HepG2 (cell line): ENCODE results near the gene SLC28A1. TPM values are rescaled to one million over a fixed set of nuclear protein-coding genes. Genes with fewer than 3 reads are reported as not detected.

Experiments used
- ATAC-seq: fragments of 200-7000 bp; cut with Tn5 transposase; 3 replicates; pipeline ENCODE4 v1.9.1; 2020; ENCODE audit warnings: mild to moderate bottlenecking, moderate library complexity
- BruUV-seq: library from RNA; stranded (reverse); fragments of 400-500 nt; replicated peaks from 2 replicates; lab custom pipeline; 2021; lab: Mats Ljungman, UMichigan
- CTCF ChIA-PET: fragments of 300-600 bp; formaldehyde crosslinking; extraction: SDS; loops from one replicate; lab custom pipeline; 2021; ENCODE audit warnings: low total read pairs, inconsistent platforms, low intra/inter-chr PET ratio; lab: Yijun Ruan, JAX
- POLR2A ChIA-PET: fragments of 350-600 bp; sonication (Branson Sonifier 250); formaldehyde crosslinking; loops from one replicate; lab custom pipeline; 2020; ENCODE audit warnings: antibody characterized with exemption, inconsistent platforms; lab: Yijun Ruan, JAX
- DNase-seq: peaks from one replicate; pipeline ENCODE4 v3.0.0-alpha.2; 2015; ENCODE audit warnings: low spot score
- FAIRE-seq: peaks from 3 replicates; lab custom pipeline; 2011; peaks lifted over from hg19 to GRCh38; lab: Jason Lieb, UNC
- H2AFZ ChIP-seq: one replicate; pipeline ENCODE4 v1.6.1; 2011; ENCODE audit warnings: low read length, inconsistent platforms
- H3K27ac ChIP-seq: fragments of 300-600 bp; 3 replicates; pipeline ENCODE4 v1.8.0; 2011; ENCODE audit warnings: mixed run types, mild to moderate bottlenecking, mixed read lengths, low read length, inconsistent platforms; ENCODE audit not compliant: insufficient read depth; ENCODE audit errors: extremely low read length
- H3K27me3 ChIP-seq, 2 experiments: fragments of 200-600 bp in 1 of 2; 2 replicates in 1 of 2; 3 replicates in 1 of 2; pipeline versions ENCODE4 v1.6.0 to v1.8.0; 2011; ENCODE audit warnings: low read length in 2 of 2, mild to moderate bottlenecking in 2 of 2, moderate library complexity in 2 of 2, inconsistent platforms in 1 of 2; ENCODE audit not compliant: insufficient read depth in 2 of 2, control insufficient read depth in 1 of 2
- H3K36me3 ChIP-seq, 2 experiments: fragments of 200-600 bp in 1 of 2; replicated peaks in 1 of 2; 2 replicates in 1 of 2; 3 replicates in 1 of 2; pipeline versions ENCODE4 v1.5.1 to v1.8.0; 2011; ENCODE audit warnings: low read length in 2 of 2, inconsistent platforms in 1 of 2; ENCODE audit not compliant: insufficient read depth in 2 of 2, control insufficient read depth in 1 of 2
- H3K4me1 ChIP-seq: 2 replicates; pipeline ENCODE4 v1.5.1; 2012; ENCODE audit warnings: low read length, inconsistent platforms; ENCODE audit not compliant: insufficient read depth
- H3K4me2 ChIP-seq: 2 replicates; pipeline ENCODE4 v1.6.0; 2011; ENCODE audit warnings: low read depth, low read length, inconsistent platforms
- H3K4me3 ChIP-seq, 3 experiments: fragments of 200-600 bp in 1 of 3; sonication (generic), shearing (Covaris generic) in 1 of 3; replicated peaks in 1 of 3; 2 replicates each; pipeline ENCODE4 v1.5.1; 2011 to 2016; ENCODE audit warnings: low read length in 3 of 3, inconsistent platforms in 2 of 3, low read depth in 2 of 3, mild to moderate bottlenecking in 2 of 3, control low read depth in 1 of 3, mixed read lengths in 1 of 3; ENCODE audit not compliant: insufficient read depth in 1 of 3
- H3K79me2 ChIP-seq: one replicate; pipeline ENCODE4 v1.6.1; 2011; ENCODE audit warnings: low read length, inconsistent platforms; ENCODE audit not compliant: insufficient read depth
- H3K9ac ChIP-seq: 2 replicates; pipeline ENCODE4 v1.6.0; 2011; ENCODE audit warnings: mild to moderate bottlenecking, low read depth, low read length, inconsistent platforms; ENCODE audit not compliant: insufficient read depth
- H3K9me3 ChIP-seq: 2 replicates; pipeline ENCODE4 v1.5.1; 2012; ENCODE audit warnings: mild to moderate bottlenecking, low read length
- H4K20me1 ChIP-seq: 2 replicates; pipeline ENCODE4 v1.6.0; 2011; ENCODE audit warnings: inconsistent platforms, mild to moderate bottlenecking, low read length, moderate library complexity; ENCODE audit not compliant: insufficient read depth
- AGO2 ChIP-seq: fragments of 200-400 bp; formaldehyde crosslinking; optimal IDR thresholded peaks from 2 replicates; pipeline ENCODE3; 2017; ENCODE audit warnings: mild to moderate bottlenecking, low read depth, low read length, moderate library complexity
- ATF7 ChIP-seq, 2 experiments: fragments of 450-650 bp in 1 of 2; sonication (generic) in 1 of 2; formaldehyde crosslinking in 1 of 2; IDR thresholded peaks; 2 replicates each; pipeline versions ENCODE4 v1.4.0 to v1.6.1; 2016 to 2020; ENCODE audit warnings: antibody characterized with exemption in 1 of 2, mild to moderate bottlenecking in 1 of 2, missing genetic modification reagents in 1 of 2
- ERF ChIP-seq: IDR thresholded peaks from 2 replicates; pipeline ENCODE4 v1.6.1; 2018; ENCODE audit warnings: missing biosample characterization, missing genetic modification reagents
- KDM2A ChIP-seq: sonication (generic); formaldehyde crosslinking; IDR thresholded peaks from 2 replicates; pipeline ENCODE4 v1.4.0; 2020; ENCODE audit warnings: low read depth, missing genetic modification reagents, borderline replicate concordance
- NCOA5 ChIP-seq: sonication (generic); formaldehyde crosslinking; IDR thresholded peaks from 2 replicates; pipeline ENCODE4 v1.4.0; 2020; ENCODE audit warnings: missing genetic modification reagents
- NR2F2 ChIP-seq: IDR thresholded peaks from 2 replicates; pipeline ENCODE4 v1.6.1; 2012; ENCODE audit warnings: low read depth, inconsistent platforms, borderline replicate concordance
- PBX3 ChIP-seq: sonication (generic); formaldehyde crosslinking; IDR thresholded peaks from 2 replicates; pipeline ENCODE4 v1.8.1; 2023; ENCODE audit warnings: missing genetic modification reagents, inconsistent platforms, borderline replicate concordance
- SIN3B ChIP-seq: fragments of 150-350 bp; IDR thresholded peaks from 2 replicates; pipeline ENCODE4 v1.6.1; 2014; ENCODE audit warnings: low read length
- SP4 ChIP-seq: sonication (generic); formaldehyde crosslinking; IDR thresholded peaks from 2 replicates; pipeline ENCODE4 v1.8.1; 2023; ENCODE audit warnings: mild to moderate bottlenecking, missing genetic modification reagents
- STAT5B ChIP-seq: sonication (generic); formaldehyde crosslinking; IDR thresholded peaks from 2 replicates; pipeline ENCODE4 v1.4.0; 2020; ENCODE audit warnings: missing genetic modification reagents
- ZNF224 ChIP-seq: sonication (generic); formaldehyde crosslinking; IDR thresholded peaks from 2 replicates; pipeline ENCODE4 v1.5.0; 2020; ENCODE audit warnings: mild to moderate bottlenecking, missing genetic modification reagents
- ZNF281 ChIP-seq: sonication (generic); formaldehyde crosslinking; IDR thresholded peaks from 2 replicates; pipeline ENCODE4 v1.4.0; 2020; ENCODE audit warnings: missing genetic modification reagents, borderline replicate concordance
- ZNF3 ChIP-seq: IDR thresholded peaks from 2 replicates; pipeline ENCODE4 v1.7.0; 2017; ENCODE audit warnings: inconsistent platforms
- ZNF496 ChIP-seq: sonication (generic); formaldehyde crosslinking; IDR thresholded peaks from 2 replicates; pipeline ENCODE4 v1.8.1; 2023; ENCODE audit warnings: mild to moderate bottlenecking, moderate library complexity, missing genetic modification reagents; ENCODE audit not compliant: insufficient replicate concordance
- ZNF569 ChIP-seq: sonication (generic); formaldehyde crosslinking; IDR thresholded peaks from 2 replicates; pipeline ENCODE4 v1.5.0; 2020; ENCODE audit warnings: mild to moderate bottlenecking, missing genetic modification reagents, moderate library complexity, borderline replicate concordance
- ZNF891 ChIP-seq: sonication (generic); formaldehyde crosslinking; IDR thresholded peaks from 2 replicates; pipeline ENCODE4 v1.5.0; 2020; ENCODE audit warnings: mild to moderate bottlenecking, missing genetic modification reagents
- WGBS: methylation state at CpG from one replicate; pipeline ENCODE4 v1.1.6; 2017; ENCODE audit warnings: low lambda C conversion rate; 5-methylcytosine and 5-hydroxymethylcytosine counted together
- in situ Hi-C: cut with HindIII; loops from 2 replicates; pipeline ENCODE4 v1.10.0; 2017; ENCODE audit warnings: low pct_unique_long_range_greater_than_20kb; ENCODE audit not compliant: extremely low pct_ligation_motif_present
- intact Hi-C: fragments of 100-400 bp; cut with micrococcal nuclease; formaldehyde crosslinking; loops from one replicate; pipeline ENCODE4 v1.10.0; 2022; ENCODE audit not compliant: unreplicated experiment
- polyA plus RNA-seq, 8 experiments: library from polyadenylated mRNA; depleted of rRNA in 3 of 8; stranded (reverse) in 7 of 8; unstranded in 1 of 8; fragments of >200 nt; fragmentation: Illumina TruSeq in 4 of 8; extraction: Trizol in 4 of 8; gene quantifications; 2 replicates each; pipeline versions ENCODE4 v1.2.1 to v1.2.3, GENCODE V29; 2011 to 2016; ENCODE audit warnings: low read depth in 4 of 8, missing spikeins in 1 of 8, mixed read lengths in 1 of 8; ENCODE audit not compliant: insufficient read depth in 1 of 8
- total RNA-seq, 5 experiments: library from RNA; depleted of rRNA; stranded (reverse); fragments of >200 nt; fragmentation: Illumina TruSeq; extraction: Trizol; gene quantifications; 2 replicates each; pipeline ENCODE4 v1.2.3, GENCODE V29; 2016; ENCODE audit warnings: low read depth in 1 of 5
- TF ChIP-seq, protein P1 (sequence below): sonication (generic); formaldehyde crosslinking; IDR thresholded peaks from 2 replicates; pipeline ENCODE4 v1.5.0; 2020; ENCODE audit warnings: missing genetic modification reagents
- TF ChIP-seq, protein P2 (sequence below): sonication (generic); formaldehyde crosslinking; conservative IDR thresholded peaks from 2 replicates; pipeline ENCODE4 v1.4.0; 2020; ENCODE audit warnings: missing genetic modification reagents

The SLC28A1 gene
- total and polyA plus RNA-seq, 2 of the 13 experiments (the other 11 are each of a cell fraction or from before 2014, with no cell fraction given), result 0.31 to 5.8 TPM

DNA sequence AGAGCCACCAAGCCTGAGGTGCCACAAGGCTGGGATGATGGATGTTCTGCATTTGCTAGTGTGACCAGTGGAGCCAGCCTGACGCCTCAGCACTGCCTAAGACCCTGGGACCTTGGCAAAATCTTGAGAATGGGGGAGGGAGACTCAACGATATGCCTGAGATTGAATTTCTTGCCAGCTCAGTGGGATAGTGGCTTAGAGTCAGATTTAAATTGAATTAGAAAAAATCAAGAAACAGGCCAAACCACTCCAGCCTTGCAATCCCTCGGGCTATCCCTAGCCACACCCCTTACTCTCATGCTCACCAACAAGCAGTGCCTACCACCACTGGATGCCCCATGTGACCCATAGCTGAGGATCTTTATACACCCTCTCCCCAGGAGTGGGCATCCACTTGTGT is 78.5 kb downstream of the SLC28A1 start:
- Histone ChIP-seq H3K9ac (no peak overlapping the region), H3K9me3 (no peaks in the 10 kb centered on the region), H3K79me2 (no peaks in the 10 kb centered on the region), H3K4me2 (no peak overlapping the region), H3K36me3 (no peaks in the 10 kb centered on the region), H3K4me3 (no peak overlapping the region), H3K4me1 (peaks cover 22% of the 10 kb centered on the region), H3K27me3 (no peaks in the 10 kb centered on the region), H2AFZ (no peak overlapping the region), H4K20me1 (no peaks in the 10 kb centered on the region), H3K27ac (no peak overlapping the region)
- no TSS peak for BruUV-seq
- TF ChIP-seq ERF (no peak), KDM2A (CRISPR knock-in tag) (no peak), NCOA5 (CRISPR knock-in tag) (no peak), ZNF496 (CRISPR knock-in tag) (no peak), ZNF3 (no peak), NR2F2 (no peak), AGO2 (no peak), SP4 (CRISPR knock-in tag) (no peak), SIN3B (no peak), ZNF224 (CRISPR knock-in tag) (no peak), ZNF281 (CRISPR knock-in tag) (no peak), STAT5B (no peak), ZNF569 (CRISPR knock-in tag) (no peak), PBX3 (CRISPR knock-in tag) (no peak), ATF7 (IDR thresholded peaks at IDR 0.05) (no peak), ATF7 (CRISPR knock-in tag; IDR thresholded peaks at IDR 0.05) (no peak), ZNF891 (CRISPR knock-in tag) (no peak)
- TF ChIP-seq, protein P1, sequence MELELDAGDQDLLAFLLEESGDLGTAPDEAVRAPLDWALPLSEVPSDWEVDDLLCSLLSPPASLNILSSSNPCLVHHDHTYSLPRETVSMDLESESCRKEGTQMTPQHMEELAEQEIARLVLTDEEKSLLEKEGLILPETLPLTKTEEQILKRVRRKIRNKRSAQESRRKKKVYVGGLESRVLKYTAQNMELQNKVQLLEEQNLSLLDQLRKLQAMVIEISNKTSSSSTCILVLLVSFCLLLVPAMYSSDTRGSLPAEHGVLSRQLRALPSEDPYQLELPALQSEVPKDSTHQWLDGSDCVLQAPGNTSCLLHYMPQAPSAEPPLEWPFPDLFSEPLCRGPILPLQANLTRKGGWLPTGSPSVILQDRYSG (CRISPR knock-in tag), result no peak
- TF ChIP-seq, protein P2, sequence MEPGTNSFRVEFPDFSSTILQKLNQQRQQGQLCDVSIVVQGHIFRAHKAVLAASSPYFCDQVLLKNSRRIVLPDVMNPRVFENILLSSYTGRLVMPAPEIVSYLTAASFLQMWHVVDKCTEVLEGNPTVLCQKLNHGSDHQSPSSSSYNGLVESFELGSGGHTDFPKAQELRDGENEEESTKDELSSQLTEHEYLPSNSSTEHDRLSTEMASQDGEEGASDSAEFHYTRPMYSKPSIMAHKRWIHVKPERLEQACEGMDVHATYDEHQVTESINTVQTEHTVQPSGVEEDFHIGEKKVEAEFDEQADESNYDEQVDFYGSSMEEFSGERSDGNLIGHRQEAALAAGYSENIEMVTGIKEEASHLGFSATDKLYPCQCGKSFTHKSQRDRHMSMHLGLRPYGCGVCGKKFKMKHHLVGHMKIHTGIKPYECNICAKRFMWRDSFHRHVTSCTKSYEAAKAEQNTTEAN (CRISPR knock-in tag), result no peak
- FAIRE-seq (no peak), ATAC-seq (no peak; the same call in 1 of the 3 replicates), DNase-seq (no peak)
- intact Hi-C loops, result no loop called here
- in situ Hi-C loops, result loop anchor here (25.0 kb wide), 1 partner anchor 174 kb away; no protein-coding TSS in a partner anchor
- ChIA-PET POLR2A (no interaction called here), CTCF (no interaction called here)
- WGBS, result 13% methylated on average over 2 of the region's 3 CpGs
